Body of pancreas (tissue), 4 donors: Measurements from ENCODE around the gene C4orf36.

Experiments used
- CTCF ChIP-seq, 7 experiments: fragments of 450-650 bp in 4 of 7; fragments of 200-600 bp in 3 of 7; sonication (generic) in 3 of 7; IDR thresholded peaks; one replicate each; pipeline ENCODE4 v1.5.1; 2016 to 2019; ENCODE audit warnings: antibody characterized with exemption in 7 of 7
- POLR2A ChIP-seq, 3 donors: fragments of 450-650 bp; IDR thresholded peaks; one replicate each; pipeline ENCODE4 v1.6.1; 2016; ENCODE audit warnings: antibody characterized with exemption in 3 of 3, mild to moderate bottlenecking in 2 of 3

GRCh38 chr4:86898562-86898961, 6.3 kb upstream of the C4orf36 start:
- TF ChIP-seq CTCF (IDR thresholded peaks at IDR 0.05) = peak in 3 of 7 experiments; percentile 14 to 28 (median 26)
- no peak for TF ChIP-seq POLR2A (IDR thresholded peaks at IDR 0.05)
